Mammary epithelial cell (primary cell): Measurements from ENCODE around the gene SLC26A1.

ENCODE experiments used
- EZH2 ChIP-seq: IDR thresholded peaks from 2 replicates; pipeline ENCODE4 v1.6.1; 2012; ENCODE audit warnings: low read length, inconsistent platforms, borderline replicate concordance
- TF ChIP-seq, protein P1 (sequence below), 2 donors: IDR thresholded peaks in 1 of 2; conservative IDR thresholded peaks in 1 of 2; 2 replicates each; pipeline ENCODE4 v1.5.1; 2011 to 2012; ENCODE audit warnings: inconsistent platforms in 2 of 2, low read length in 2 of 2, mild to moderate bottlenecking in 2 of 2, control low read depth in 1 of 2, low read depth in 1 of 2; ENCODE audit not compliant: insufficient read depth in 1 of 2; ENCODE audit errors: extremely low read depth in 1 of 2

DNA sequence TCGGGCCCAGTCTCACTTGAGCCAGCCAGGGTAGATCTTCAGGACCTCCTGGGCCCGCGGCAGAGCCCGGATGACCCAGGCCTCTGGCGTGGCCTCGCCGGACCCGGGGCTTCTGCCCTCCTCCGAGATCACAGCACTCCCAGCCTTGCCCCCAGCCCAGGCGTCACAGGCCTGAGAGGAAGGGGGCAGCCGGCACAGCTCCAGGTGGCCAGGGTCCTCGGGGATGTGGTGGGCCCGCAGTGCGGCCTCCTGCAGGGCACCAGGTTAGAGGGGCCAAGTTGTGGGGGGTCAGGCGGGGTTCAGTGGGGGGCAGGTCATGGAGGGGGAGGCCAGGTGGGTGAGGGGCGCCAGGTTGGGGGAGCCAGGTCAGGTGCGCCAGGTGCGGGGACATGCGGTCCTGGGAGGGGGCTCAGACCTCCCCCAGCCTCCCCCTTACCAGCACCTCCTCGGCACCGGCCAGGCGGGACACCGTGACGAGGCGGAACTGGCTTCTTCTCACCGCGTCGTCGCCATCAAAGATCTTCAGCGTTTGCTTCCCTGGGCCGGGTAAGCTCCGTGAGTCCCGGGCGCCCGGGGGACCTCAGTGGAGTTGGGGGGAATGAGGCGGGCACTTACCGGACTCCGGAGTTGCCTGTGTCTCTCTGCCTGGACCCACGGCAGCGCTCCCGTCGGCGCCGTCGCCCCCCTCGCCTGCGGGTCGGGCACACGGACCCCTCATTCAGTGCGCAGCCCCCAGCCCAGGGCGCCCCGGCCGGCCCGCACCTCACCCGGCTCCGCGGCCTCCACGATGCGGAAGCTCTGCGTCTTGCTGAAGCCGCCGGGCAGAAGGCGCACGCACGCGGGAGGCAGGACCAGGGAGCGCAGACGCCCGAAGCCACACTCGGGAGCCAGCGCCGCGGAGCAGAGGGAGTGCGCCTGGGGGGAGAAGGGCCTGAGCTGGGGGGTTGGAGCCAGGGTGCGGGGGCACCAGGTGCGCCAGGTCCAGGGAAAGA lies 25.8 kb downstream of the SLC26A1 start:
- TF ChIP-seq, protein P1, sequence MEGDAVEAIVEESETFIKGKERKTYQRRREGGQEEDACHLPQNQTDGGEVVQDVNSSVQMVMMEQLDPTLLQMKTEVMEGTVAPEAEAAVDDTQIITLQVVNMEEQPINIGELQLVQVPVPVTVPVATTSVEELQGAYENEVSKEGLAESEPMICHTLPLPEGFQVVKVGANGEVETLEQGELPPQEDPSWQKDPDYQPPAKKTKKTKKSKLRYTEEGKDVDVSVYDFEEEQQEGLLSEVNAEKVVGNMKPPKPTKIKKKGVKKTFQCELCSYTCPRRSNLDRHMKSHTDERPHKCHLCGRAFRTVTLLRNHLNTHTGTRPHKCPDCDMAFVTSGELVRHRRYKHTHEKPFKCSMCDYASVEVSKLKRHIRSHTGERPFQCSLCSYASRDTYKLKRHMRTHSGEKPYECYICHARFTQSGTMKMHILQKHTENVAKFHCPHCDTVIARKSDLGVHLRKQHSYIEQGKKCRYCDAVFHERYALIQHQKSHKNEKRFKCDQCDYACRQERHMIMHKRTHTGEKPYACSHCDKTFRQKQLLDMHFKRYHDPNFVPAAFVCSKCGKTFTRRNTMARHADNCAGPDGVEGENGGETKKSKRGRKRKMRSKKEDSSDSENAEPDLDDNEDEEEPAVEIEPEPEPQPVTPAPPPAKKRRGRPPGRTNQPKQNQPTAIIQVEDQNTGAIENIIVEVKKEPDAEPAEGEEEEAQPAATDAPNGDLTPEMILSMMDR (conservative IDR thresholded peaks at IDR 0.05 in 1 of 2, IDR thresholded peaks at IDR 0.05 in 1 of 2; ENCODE audit: extremely low read depth in 1 of 2, insufficient read depth in 1 of 2, low read depth in 1 of 2, low read length in 2 of 2), result no peak
- TF ChIP-seq EZH2, result no peak
